ENCODE results near the gene TLCD1.
A peak's percentile ranks its signal among the peaks of the same experiment; 100 is the strongest.

TLCD1 gene

DNA sequence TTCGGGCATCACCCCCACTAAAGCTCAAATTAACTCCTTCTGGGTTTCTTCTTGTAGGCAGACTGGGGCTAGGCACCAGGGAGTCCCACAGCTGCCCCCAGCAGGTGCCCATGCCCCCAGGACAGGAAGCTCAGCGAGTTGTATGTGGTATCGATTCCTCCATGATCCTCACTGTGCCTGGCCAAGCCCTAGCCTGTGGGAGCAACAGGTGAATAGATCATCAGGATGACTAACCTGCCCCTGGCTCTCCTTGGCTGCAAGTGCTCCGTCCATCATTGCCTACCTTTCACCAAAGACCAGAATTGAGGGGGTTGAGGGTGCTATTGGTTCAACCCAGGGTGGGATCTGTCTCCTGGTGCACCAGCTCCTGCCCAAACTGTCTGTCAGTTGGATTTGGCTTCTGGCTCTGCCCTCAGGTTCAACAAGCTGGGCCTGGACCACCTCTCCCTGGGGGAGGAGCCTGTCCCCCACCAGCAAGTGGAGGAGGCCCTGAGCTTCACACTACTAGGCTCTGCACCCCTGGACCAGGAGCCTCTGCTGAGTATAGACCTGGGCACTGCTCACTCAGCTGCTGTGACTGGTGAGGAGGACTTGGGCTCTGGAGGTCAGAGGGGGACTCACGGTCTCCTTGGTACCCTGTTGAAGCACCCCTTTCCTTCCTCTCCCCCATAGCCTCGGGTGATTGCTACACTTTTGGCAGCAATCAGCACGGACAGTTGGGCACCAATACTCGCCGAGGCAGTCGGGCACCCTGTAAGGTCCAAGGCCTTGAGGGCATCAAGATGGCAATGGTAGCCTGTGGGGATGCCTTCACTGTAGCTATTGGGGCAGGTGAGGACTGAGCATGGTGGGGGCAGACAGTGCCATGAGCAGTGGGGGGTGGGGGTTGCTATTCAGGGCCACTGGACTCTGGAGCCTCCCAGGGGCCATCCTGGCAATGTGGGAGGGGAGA lies 14.6 kb upstream of the TLCD1 start:
- ATAC-seq (ENCODE audit: insufficient read depth, low read depth) (no peak), DNase-seq (no peak)
- TF ChIP-seq, protein P1, sequence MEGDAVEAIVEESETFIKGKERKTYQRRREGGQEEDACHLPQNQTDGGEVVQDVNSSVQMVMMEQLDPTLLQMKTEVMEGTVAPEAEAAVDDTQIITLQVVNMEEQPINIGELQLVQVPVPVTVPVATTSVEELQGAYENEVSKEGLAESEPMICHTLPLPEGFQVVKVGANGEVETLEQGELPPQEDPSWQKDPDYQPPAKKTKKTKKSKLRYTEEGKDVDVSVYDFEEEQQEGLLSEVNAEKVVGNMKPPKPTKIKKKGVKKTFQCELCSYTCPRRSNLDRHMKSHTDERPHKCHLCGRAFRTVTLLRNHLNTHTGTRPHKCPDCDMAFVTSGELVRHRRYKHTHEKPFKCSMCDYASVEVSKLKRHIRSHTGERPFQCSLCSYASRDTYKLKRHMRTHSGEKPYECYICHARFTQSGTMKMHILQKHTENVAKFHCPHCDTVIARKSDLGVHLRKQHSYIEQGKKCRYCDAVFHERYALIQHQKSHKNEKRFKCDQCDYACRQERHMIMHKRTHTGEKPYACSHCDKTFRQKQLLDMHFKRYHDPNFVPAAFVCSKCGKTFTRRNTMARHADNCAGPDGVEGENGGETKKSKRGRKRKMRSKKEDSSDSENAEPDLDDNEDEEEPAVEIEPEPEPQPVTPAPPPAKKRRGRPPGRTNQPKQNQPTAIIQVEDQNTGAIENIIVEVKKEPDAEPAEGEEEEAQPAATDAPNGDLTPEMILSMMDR (IDR thresholded peaks at IDR 0.05; ENCODE audit: borderline replicate concordance, extremely low read depth, low read length, poor library complexity, severe bottlenecking) = no peak
- no peak for TF ChIP-seq EZH2 (IDR thresholded peaks at IDR 0.05; ENCODE audit: borderline replicate concordance, low read depth, low read length, severe bottlenecking)
- Histone ChIP-seq H3K36me3 (ENCODE audit: insufficient read depth, low read length) (peaks cover 2% of the 10 kb centered on the region; the same call in 1 of the 2 replicates), H3K27ac (ENCODE audit: low read length) (no peak overlapping the region), H3K9ac (ENCODE audit: low read depth, low read length) (no peak overlapping the region), H3K27me3 (ENCODE audit: insufficient read depth, low read length, poor library complexity) (no peaks in the 10 kb centered on the region), H3K4me3 (ENCODE audit: low read depth in 1 of 2, low read length in 2 of 2) (no peak overlapping the region), H3K4me2 (ENCODE audit: insufficient read depth, low read length) (no peak overlapping the region), H3K9me3 (ENCODE audit: insufficient read depth, low read length, severe bottlenecking) (no peaks in the 10 kb centered on the region), H3K79me2 (ENCODE audit: insufficient read depth, low read length) (peaks cover 17% of the 10 kb centered on the region), H2AFZ (ENCODE audit: low read depth, low read length) (no peak overlapping the region), H4K20me1 (ENCODE audit: insufficient read depth, low read length) (peaks cover 11% of the 10 kb centered on the region), H3K4me1 (ENCODE audit: insufficient read depth, low read length) (peaks cover 19% of the 10 kb centered on the region)

- Histone ChIP-seq H3K4me3 (ENCODE audit: low read depth in 1 of 2, low read length in 2 of 2) (no peak overlapping the region), H3K79me2 (ENCODE audit: insufficient read depth, low read length) (no peaks in the 10 kb centered on the region), H3K4me1 (ENCODE audit: insufficient read depth, low read length) (peaks cover 8% of the 10 kb centered on the region), H3K4me2 (ENCODE audit: insufficient read depth, low read length) (no peak overlapping the region), H3K9me3 (ENCODE audit: insufficient read depth, low read length, severe bottlenecking) (no peaks in the 10 kb centered on the region), H4K20me1 (ENCODE audit: insufficient read depth, low read length) (no peaks in the 10 kb centered on the region), H2AFZ (ENCODE audit: low read depth, low read length) (no peak overlapping the region), H3K27ac (ENCODE audit: low read length) (no peak overlapping the region), H3K9ac (ENCODE audit: low read depth, low read length) (no peak overlapping the region), H3K27me3 (ENCODE audit: insufficient read depth, low read length, poor library complexity) (no peaks in the 10 kb centered on the region), H3K36me3 (ENCODE audit: insufficient read depth, low read length) (no peaks in the 10 kb centered on the region)
- TF ChIP-seq EZH2 (IDR thresholded peaks at IDR 0.05; ENCODE audit: borderline replicate concordance, low read depth, low read length, severe bottlenecking) = no peak
- TF ChIP-seq, protein P1 (IDR thresholded peaks at IDR 0.05; ENCODE audit: borderline replicate concordance, extremely low read depth, low read length, poor library complexity, severe bottlenecking) = no peak
- ATAC-seq (ENCODE audit: insufficient read depth, low read depth) = peak; percentile 8; the same call in 1 of the 3 replicates
- DNase-seq = peak; percentile 37
These were observed 12.8 kb upstream of the TLCD1 start for GRCh38 chr17:28738680-28739384.

DNA sequence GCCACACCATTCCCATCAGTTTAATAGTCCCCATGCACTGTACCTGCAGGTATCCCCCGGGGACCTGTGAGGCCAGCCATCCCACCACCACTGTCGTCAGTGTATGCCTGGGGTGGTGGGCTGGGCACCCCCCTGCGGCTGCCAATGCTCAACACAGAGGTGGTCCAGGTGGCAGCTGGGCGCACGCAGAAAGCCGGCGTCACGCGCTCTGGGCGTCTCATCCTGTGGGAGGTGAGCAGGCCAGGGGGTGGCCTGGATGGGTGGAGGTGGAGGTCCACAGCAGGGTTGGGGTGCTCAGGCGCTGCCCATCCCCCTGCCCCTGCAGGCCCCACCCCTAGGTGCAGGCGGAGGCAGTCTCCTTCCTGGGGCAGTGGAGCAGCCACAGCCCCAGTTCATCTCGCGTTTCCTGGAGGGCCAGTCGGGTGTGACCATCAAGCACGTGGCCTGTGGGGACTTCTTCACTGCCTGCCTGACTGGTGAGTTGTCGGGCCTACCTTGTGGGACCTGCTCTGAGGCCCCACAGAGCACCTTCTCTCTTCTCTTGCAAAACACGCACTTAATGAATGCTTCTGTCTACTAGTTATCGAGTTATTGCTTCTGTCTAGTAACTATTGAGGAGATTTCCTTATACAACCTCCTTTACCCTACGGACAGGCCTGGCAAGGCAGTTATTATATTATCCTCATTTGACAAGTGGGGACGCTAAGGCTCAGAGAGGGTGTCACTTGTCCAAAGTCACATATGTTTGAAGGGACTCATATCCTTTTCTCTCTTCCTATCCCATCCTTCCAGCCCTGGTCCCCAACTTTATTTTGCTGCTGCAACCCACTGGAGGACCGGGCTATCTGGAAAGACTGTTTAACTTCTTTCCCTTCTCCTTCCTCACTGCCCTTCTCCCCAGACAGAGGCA lies 12.0 kb upstream of the TLCD1 start:
- Histone ChIP-seq H3K27ac (ENCODE audit: low read length) (no peak overlapping the region), H3K4me1 (ENCODE audit: insufficient read depth, low read length) (peaks cover 2% of the 10 kb centered on the region), H3K4me3 (ENCODE audit: low read depth in 1 of 2, low read length in 2 of 2) (no peak overlapping the region), H2AFZ (ENCODE audit: low read depth, low read length) (no peak overlapping the region), H4K20me1 (ENCODE audit: insufficient read depth, low read length) (no peaks in the 10 kb centered on the region), H3K36me3 (ENCODE audit: insufficient read depth, low read length) (no peaks in the 10 kb centered on the region), H3K4me2 (ENCODE audit: insufficient read depth, low read length) (no peak overlapping the region), H3K9me3 (ENCODE audit: insufficient read depth, low read length, severe bottlenecking) (no peaks in the 10 kb centered on the region), H3K79me2 (ENCODE audit: insufficient read depth, low read length) (no peaks in the 10 kb centered on the region), H3K9ac (ENCODE audit: low read depth, low read length) (no peak overlapping the region), H3K27me3 (ENCODE audit: insufficient read depth, low read length, poor library complexity) (no peaks in the 10 kb centered on the region)
- DNase-seq = no peak
- ATAC-seq (ENCODE audit: insufficient read depth, low read depth) = no peak
- TF ChIP-seq EZH2 (IDR thresholded peaks at IDR 0.05; ENCODE audit: borderline replicate concordance, low read depth, low read length, severe bottlenecking) = no peak
- TF ChIP-seq, protein P1 (IDR thresholded peaks at IDR 0.05; ENCODE audit: borderline replicate concordance, extremely low read depth, low read length, poor library complexity, severe bottlenecking) = no peak
